ENCODE measurements around the gene KCNMA1.

The KCNMA1 gene

DNA sequence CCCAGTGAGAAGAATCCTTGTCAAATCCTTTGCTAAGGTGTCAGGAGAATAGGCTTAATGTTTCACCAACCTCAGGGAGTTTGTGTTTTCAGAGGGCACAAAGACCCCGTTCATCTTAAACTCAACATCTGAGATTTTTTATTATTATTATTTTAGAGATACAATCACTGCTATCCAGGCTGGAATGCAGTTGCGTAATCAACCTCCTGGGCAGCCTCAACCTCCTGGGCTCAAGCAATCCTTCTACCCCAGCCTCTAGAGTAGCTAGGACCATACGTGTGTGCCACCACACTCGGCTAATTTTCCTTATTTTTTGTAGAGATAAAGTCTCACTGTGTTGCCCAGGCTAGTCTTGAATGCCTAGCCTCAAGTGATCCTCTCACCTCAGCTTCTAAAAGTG is 599.2 kb downstream of the KCNMA1 start:
- no peaks in the 10 kb centered on the region for H3K36me3 ChIP-seq (ENCODE audit: insufficient read depth, low read length)
- H3K4me3 ChIP-seq (ENCODE audit: low read length) = no peak overlapping the region
- no peaks in the 10 kb centered on the region for H3K9me3 ChIP-seq (ENCODE audit: low read length)
- H3K27me3 ChIP-seq (ENCODE audit: insufficient read depth, low read length) = no peaks in the 10 kb centered on the region
- no peaks in the 10 kb centered on the region for H3K4me1 ChIP-seq (ENCODE audit: insufficient read depth, low read length)
- no peak overlapping the region for H2AFZ ChIP-seq (ENCODE audit: low read depth, low read length)

DNA sequence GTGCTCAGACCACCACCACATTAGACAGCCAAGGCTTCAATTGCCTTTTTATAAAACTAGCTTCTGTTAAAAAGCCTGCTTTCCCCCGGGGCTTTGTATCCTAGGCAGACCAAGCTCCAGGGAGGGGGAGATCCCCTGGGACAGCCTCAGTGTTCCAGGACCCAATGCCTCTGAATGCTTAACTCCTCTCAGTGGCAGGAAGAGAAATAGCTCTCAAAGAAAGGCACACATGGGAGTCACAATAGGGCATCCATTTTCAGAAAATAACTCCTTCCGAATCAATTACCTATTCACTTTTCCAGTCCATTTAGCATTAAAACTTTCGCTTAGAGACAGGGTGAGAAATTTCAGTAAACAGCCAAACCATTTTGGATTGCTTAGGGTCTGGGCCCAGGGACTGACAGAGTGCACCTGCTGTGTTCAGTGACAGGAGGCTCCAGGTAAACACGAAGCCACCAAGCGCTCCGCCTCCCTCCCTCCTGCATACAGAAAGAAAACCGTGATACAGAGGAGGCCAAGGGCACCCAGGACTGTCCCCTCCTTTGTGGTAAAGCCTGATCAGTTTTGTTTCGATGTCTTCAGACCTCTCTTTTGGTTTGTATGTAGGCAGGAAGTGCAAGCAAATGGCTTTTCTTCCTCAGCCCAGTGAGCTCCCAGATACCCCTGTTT is 599.7 kb downstream of the KCNMA1 start:
- Histone ChIP-seq H3K4me1 (ENCODE audit: insufficient read depth, low read length) (no peaks in the 10 kb centered on the region), H3K4me3 (ENCODE audit: low read length) (no peak overlapping the region), H3K36me3 (ENCODE audit: insufficient read depth, low read length) (no peaks in the 10 kb centered on the region), H3K27me3 (ENCODE audit: insufficient read depth, low read length) (no peaks in the 10 kb centered on the region), H3K9me3 (ENCODE audit: low read length) (no peaks in the 10 kb centered on the region), H2AFZ (ENCODE audit: low read depth, low read length) (no peak overlapping the region)

DNA sequence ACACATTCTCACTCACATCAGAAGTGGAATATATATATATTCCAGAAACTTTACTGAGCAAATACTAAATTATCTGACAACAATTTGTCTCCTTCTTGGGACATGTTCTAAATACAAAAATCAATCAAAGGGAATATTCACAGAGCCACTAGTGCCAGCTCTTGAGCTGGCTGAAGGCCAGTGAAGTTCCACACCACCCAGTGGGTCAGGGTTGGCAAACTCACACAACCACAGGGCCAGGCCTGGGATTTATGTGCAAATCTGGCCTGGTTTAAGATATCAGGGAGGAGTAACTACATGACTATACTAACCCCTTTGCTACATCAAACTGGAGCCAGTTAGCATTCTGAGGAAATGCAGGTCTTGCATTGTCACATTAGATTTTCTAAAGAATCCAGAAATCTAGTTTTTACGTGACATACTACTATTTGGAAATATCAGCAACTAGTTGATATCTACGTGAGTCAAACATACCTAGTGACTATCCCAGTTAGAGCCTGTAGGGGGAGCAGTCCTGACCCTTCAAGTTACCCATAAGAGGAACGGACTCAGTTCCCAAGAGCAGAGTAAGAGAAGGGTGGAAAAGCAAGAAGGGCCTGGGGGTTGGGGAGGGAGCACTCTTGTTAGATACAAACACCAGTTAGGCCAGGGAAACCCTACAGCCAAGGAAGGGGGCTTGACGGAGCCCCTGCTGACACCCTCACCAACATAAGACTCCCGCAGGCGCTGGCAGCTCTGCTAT is 600.4 kb downstream of the KCNMA1 start:
- Histone ChIP-seq H3K4me3 (ENCODE audit: low read length) (no peak overlapping the region), H3K9me3 (ENCODE audit: low read length) (no peaks in the 10 kb centered on the region)

DNA sequence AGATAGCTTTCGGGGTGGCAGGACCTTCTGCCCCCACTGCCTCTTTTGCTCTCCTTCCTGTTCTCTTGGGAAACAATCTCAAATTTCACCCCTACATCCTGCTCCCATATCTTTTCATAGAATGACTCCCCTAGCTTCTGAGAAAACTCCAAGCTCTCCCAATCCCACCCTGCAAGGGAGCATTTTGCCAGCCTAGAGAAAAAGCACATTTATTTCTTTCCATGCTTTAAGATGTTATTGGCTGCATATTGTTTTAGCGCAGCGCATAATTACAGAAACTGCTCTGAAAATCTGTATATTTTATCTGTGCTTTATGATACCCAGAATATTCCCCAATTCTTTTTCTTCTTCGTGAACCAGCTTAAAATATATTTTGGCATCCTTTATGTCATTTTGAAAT is 601.3 kb downstream of the KCNMA1 start:
- Histone ChIP-seq H3K4me3 (ENCODE audit: low read length) (no peak overlapping the region), H2AFZ (ENCODE audit: low read depth, low read length) (no peak overlapping the region), H3K27me3 (ENCODE audit: insufficient read depth, low read length) (no peaks in the 10 kb centered on the region), H3K36me3 (ENCODE audit: insufficient read depth, low read length) (no peaks in the 10 kb centered on the region), H3K4me1 (ENCODE audit: insufficient read depth, low read length) (no peaks in the 10 kb centered on the region), H3K9me3 (ENCODE audit: low read length) (no peaks in the 10 kb centered on the region)

More for the DNA sequence above, 600.4 kb downstream of the KCNMA1 start:
- no peaks in the 10 kb centered on the region for H3K4me1 ChIP-seq (ENCODE audit: insufficient read depth, low read length)
- no peak overlapping the region for H2AFZ ChIP-seq (ENCODE audit: low read depth, low read length)
- no peaks in the 10 kb centered on the region for H3K27me3 ChIP-seq (ENCODE audit: insufficient read depth, low read length)
- H3K36me3 ChIP-seq (ENCODE audit: insufficient read depth, low read length) = no peaks in the 10 kb centered on the region

DNA sequence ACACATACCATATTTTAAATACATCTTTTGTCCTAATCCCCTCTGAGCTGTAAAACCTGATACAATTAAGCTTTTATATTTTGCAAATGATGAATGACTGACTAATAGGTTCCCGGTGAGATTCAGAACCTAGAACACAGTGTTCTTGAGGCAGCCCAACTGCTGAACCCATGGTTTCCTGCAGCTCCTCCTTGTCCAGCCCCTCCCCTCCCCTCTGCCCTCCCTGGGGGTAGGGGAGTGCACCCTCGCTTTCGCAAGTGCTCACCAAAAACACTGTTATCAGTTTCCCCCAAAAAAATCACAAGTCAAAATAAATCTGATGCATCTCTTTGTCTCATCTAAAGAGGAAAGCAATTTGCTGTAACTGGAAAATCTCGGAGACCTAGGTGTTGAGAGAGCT is 602.8 kb downstream of the KCNMA1 start:
- H2AFZ ChIP-seq (ENCODE audit: low read depth, low read length) = no peak overlapping the region
- no peaks in the 10 kb centered on the region for H3K27me3 ChIP-seq (ENCODE audit: insufficient read depth, low read length)
- no peak overlapping the region for H3K4me3 ChIP-seq (ENCODE audit: low read length)
- H3K36me3 ChIP-seq (ENCODE audit: insufficient read depth, low read length) = no peaks in the 10 kb centered on the region
- no peaks in the 10 kb centered on the region for H3K4me1 ChIP-seq (ENCODE audit: insufficient read depth, low read length)
- no peaks in the 10 kb centered on the region for H3K9me3 ChIP-seq (ENCODE audit: low read length)

DNA sequence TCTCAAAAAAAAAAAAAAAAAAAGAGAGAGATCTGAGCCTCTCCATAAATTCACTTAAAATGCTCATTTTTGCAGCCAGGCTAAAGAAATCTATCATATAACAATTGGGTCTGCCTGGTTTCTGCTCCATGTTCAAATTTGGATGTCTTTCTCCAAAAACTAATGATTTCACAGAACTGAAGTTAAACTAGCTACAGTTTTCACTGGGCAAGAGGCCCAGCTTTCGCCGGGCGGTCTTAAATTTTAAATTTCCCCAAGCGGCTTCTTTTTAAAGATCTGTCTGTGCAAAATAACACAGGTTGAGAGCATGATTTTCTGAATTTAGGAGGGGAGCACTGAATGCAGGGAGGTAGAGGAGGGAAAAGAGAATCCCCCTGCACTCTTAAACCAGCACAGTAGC is 603.4 kb downstream of the KCNMA1 start:
- H3K27me3 ChIP-seq (ENCODE audit: insufficient read depth, low read length) = no peaks in the 10 kb centered on the region
- no peaks in the 10 kb centered on the region for H3K36me3 ChIP-seq (ENCODE audit: insufficient read depth, low read length)
- H2AFZ ChIP-seq (ENCODE audit: low read depth, low read length) = no peak overlapping the region
- no peaks in the 10 kb centered on the region for H3K9me3 ChIP-seq (ENCODE audit: low read length)
- H3K4me3 ChIP-seq (ENCODE audit: low read length) = no peak overlapping the region
- no peaks in the 10 kb centered on the region for H3K4me1 ChIP-seq (ENCODE audit: insufficient read depth, low read length)

DNA sequence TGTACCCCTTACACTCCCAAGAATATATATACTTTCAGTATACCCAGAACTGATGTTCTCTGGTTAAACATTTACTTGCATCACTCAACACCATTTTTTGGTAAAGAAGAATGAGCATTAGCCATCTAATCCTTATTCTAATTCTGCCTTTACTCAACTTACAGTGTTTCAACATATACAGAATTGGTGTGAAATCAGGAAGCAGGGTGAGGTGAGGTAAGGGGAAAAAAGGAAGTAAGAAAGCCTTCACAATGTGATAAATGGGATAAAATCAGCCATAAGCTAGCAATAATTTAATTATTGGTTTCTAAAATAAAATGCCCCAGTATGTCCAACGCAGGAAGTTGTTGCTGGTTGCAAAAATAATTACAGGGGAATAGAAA is 605.4 kb downstream of the KCNMA1 start:
- no peaks in the 10 kb centered on the region for H3K27me3 ChIP-seq (ENCODE audit: insufficient read depth, low read length)
- no peak overlapping the region for H3K4me3 ChIP-seq (ENCODE audit: low read length)
- no peak overlapping the region for H2AFZ ChIP-seq (ENCODE audit: low read depth, low read length)
- H3K9me3 ChIP-seq (ENCODE audit: low read length) = no peaks in the 10 kb centered on the region
- H3K36me3 ChIP-seq (ENCODE audit: insufficient read depth, low read length) = no peaks in the 10 kb centered on the region
- no peaks in the 10 kb centered on the region for H3K4me1 ChIP-seq (ENCODE audit: insufficient read depth, low read length)

DNA sequence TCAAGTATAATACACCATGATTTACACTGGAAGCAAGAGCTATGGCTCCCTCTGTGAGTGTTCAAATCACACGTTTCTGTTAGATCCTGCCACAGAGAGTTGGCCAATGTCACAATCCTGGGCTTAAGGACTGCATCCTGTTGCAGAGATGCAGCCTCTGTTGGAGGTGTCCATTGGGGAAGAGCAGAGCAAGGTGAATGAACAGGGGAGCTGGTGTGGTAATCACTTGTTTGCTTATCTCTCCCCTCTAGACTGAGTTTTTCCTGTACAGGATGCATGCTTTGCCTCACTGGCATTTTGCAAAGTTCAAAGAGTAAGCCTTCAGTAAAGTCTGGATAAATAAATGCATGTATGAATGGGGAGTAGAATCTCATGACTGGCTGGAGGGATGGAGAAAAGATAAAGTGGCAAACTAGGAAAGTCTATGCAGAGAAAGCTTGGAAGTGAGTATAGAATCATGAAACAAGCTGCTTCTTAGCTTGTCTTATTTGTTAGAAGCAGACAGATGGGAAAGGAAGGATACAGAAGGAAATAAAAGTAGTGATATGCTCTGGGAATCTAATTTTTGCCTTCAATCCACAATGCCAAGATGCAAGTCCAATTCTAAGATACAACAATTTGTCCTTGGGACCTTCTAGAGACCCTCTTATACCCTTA is 605.9 kb downstream of the KCNMA1 start:
- no peaks in the 10 kb centered on the region for H3K27me3 ChIP-seq (ENCODE audit: insufficient read depth, low read length)
- no peak overlapping the region for H3K4me3 ChIP-seq (ENCODE audit: low read length)

DNA sequence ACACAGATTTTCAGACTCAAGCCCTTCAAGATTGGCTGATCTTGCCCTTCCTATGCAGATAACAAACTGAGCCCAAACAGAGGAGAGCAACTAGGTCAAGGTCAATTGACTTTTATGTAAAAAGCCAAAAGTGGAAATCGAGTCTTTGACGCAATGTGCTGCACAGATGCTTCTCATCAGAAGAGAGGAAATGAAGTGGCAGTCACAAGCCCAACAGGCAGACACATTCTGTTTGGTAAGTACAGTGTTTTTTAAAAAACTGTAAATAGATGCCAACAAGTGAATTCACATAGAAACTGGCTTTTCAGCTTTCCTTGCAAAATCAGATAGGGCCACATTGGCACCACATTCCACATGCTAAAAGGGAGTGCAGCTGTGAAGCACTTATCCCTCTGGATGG is 606.6 kb downstream of the KCNMA1 start:
- H3K27me3 ChIP-seq (ENCODE audit: insufficient read depth, low read length) = no peaks in the 10 kb centered on the region
- H3K9me3 ChIP-seq (ENCODE audit: low read length) = no peaks in the 10 kb centered on the region
- no peaks in the 10 kb centered on the region for H3K36me3 ChIP-seq (ENCODE audit: insufficient read depth, low read length)
- no peak overlapping the region for H2AFZ ChIP-seq (ENCODE audit: low read depth, low read length)
- no peaks in the 10 kb centered on the region for H3K4me1 ChIP-seq (ENCODE audit: insufficient read depth, low read length)
- H3K4me3 ChIP-seq (ENCODE audit: low read length) = no peak overlapping the region

More for the DNA sequence above, 605.9 kb downstream of the KCNMA1 start:
- H3K9me3 ChIP-seq (ENCODE audit: low read length) = no peaks in the 10 kb centered on the region
- H2AFZ ChIP-seq (ENCODE audit: low read depth, low read length) = no peak overlapping the region
- no peaks in the 10 kb centered on the region for H3K4me1 ChIP-seq (ENCODE audit: insufficient read depth, low read length)
- no peaks in the 10 kb centered on the region for H3K36me3 ChIP-seq (ENCODE audit: insufficient read depth, low read length)

DNA sequence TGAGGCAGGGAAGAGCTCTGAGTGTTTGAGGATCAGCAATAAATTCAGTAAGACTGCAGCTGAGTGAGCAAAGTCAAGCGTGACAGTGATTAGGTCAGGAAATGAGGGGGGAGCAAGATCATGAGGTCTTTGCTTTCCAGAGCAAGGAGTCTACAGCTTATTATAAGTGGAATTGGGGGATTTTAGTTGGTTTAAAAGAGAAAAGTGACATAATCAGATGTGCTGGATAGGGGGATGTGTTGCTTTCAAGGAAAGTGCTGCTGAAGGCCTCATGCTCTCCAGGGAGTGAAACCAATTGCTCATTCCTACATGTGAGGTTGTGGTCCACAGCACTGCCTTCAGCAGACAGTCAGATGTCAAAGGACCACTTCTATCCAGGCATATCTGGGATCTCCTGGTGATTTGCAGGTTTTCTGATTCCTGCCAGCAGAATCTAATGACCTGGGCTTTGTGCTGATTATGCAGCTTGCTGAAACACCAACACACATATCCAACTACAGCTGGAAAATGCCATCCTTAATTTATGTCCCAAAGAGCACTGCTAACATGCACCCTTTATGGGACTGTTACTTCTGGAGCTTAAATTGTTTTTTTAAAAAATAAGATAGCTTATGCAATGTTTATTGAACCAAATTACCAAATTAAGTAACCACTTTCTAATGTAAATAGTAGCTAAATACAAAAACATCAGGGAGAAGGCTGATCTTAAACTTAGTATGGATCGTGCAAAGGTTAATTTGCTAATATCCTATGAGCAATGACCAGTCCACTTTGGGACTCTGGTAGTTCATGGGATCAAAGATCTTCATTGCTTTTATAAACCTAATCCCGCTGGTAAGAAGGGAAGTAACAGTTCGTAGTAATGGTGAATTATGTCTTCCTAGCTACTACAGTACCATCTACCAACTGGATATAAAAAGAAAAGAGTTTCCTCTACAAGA is 607.6 kb downstream of the KCNMA1 start:
- no peak overlapping the region for H3K4me3 ChIP-seq (ENCODE audit: low read length)
- H3K27me3 ChIP-seq (ENCODE audit: insufficient read depth, low read length) = no peaks in the 10 kb centered on the region
- no peaks in the 10 kb centered on the region for H3K9me3 ChIP-seq (ENCODE audit: low read length)
- no peak overlapping the region for H2AFZ ChIP-seq (ENCODE audit: low read depth, low read length)
- H3K36me3 ChIP-seq (ENCODE audit: insufficient read depth, low read length) = no peaks in the 10 kb centered on the region
- H3K4me1 ChIP-seq (ENCODE audit: insufficient read depth, low read length) = no peaks in the 10 kb centered on the region

DNA sequence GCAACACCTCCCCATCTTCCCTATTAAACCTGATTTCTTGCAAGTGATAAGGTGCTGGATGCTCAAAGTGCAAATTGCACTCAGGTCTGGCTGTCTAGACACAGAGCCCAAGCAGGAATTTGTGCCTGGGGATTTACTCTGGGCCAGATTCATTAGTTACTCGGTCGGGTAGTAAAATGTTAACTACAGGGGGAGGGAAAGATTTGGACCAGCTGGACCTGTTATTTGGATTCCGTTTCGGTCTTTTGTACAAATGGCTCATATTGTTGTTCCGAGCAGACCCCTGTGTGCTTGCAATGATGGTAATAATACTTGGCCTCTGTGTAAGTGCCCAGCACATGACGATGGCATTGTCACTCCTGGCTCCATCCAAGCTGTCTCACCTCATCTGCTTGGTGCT is 609.6 kb downstream of the KCNMA1 start:
- H3K9me3 ChIP-seq (ENCODE audit: low read length) = no peaks in the 10 kb centered on the region
- no peaks in the 10 kb centered on the region for H3K4me1 ChIP-seq (ENCODE audit: insufficient read depth, low read length)
- no peak overlapping the region for H3K4me3 ChIP-seq (ENCODE audit: low read length)
- H2AFZ ChIP-seq (ENCODE audit: low read depth, low read length) = no peak overlapping the region
- H3K36me3 ChIP-seq (ENCODE audit: insufficient read depth, low read length) = no peaks in the 10 kb centered on the region
- H3K27me3 ChIP-seq (ENCODE audit: insufficient read depth, low read length) = no peaks in the 10 kb centered on the region

DNA sequence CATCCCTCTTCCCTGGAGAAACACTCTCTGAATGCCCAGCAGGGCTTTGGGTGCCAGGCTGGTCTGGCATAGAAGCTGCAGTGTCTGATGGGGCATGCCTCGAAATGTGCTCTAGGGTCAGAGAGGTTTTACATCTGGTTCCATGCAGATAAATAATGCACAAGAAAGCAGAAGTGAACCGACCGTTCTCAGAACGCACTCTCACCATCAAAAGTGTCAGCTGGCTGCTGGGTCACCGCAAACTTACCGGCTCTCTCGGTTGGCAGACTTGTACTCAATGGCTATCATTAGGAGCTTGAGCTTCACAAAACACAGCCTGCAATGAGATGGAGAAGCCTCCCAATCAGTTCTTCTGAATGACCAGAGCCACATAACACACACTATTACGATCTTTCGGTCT is 610.0 kb downstream of the KCNMA1 start:
- H2AFZ ChIP-seq (ENCODE audit: low read depth, low read length) = no peak overlapping the region
- no peaks in the 10 kb centered on the region for H3K36me3 ChIP-seq (ENCODE audit: insufficient read depth, low read length)
- H3K27me3 ChIP-seq (ENCODE audit: insufficient read depth, low read length) = no peaks in the 10 kb centered on the region
- H3K9me3 ChIP-seq (ENCODE audit: low read length) = no peaks in the 10 kb centered on the region
- H3K4me1 ChIP-seq (ENCODE audit: insufficient read depth, low read length) = no peaks in the 10 kb centered on the region
- no peak overlapping the region for H3K4me3 ChIP-seq (ENCODE audit: low read length)

DNA sequence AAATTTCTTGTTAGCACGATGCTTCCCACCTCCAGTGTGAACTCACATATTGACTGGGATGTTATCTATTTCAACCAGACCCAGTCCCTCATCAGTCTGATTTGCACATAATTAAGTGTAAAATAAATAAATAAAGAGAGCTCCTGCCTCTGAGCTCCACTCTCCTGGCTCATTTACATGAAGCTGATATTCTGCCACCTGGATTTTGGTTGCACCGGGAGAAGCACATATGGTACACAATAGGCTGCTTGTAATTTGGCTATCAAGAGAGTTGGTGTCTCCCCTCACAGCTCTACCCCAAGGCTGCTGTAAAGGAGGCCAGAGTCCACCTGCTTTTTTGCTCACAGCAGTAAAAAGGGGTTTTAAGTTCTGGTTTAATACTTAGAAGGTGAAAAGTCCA is 610.5 kb downstream of the KCNMA1 start:
- Histone ChIP-seq H3K27me3 (ENCODE audit: insufficient read depth, low read length) (no peaks in the 10 kb centered on the region), H3K36me3 (ENCODE audit: insufficient read depth, low read length) (no peaks in the 10 kb centered on the region), H3K4me1 (ENCODE audit: insufficient read depth, low read length) (no peaks in the 10 kb centered on the region)

More for the DNA sequence above, 610.5 kb downstream of the KCNMA1 start:
- H3K4me3 ChIP-seq (ENCODE audit: low read length) = no peak overlapping the region
- no peak overlapping the region for H2AFZ ChIP-seq (ENCODE audit: low read depth, low read length)
- no peaks in the 10 kb centered on the region for H3K9me3 ChIP-seq (ENCODE audit: low read length)
